Thymus (tissue), 11 donors: ENCODE measurements around the gene FOXD1. TPM values are rescaled to one million over a fixed set of nuclear protein-coding genes. Genes with fewer than 3 reads are reported as not detected.
"Not testable (repeated sequence)": the region's sequence is repeated elsewhere in the genome, so short reads cannot be mapped to it uniquely, and the experiment has no call there.

ENCODE experiments used
- DNase-seq, 9 donors: peaks; one replicate each; pipeline ENCODE4 v3.0.0-alpha.2; 2013; ENCODE audit warnings: low spot score in 9 of 9, low read depth in 6 of 9, missing footprints in 1 of 9
- H3K27ac ChIP-seq, 2 donors: one replicate each; pipeline ENCODE4 v1.5.1; 2013; ENCODE audit warnings: control low read depth in 1 of 2, low read depth in 1 of 2, low read length in 1 of 2, mild to moderate bottlenecking in 1 of 2, moderate library complexity in 1 of 2
- H3K27me3 ChIP-seq, 2 donors: one replicate each; pipeline ENCODE4 v1.5.1; 2013; ENCODE audit warnings: low read length in 1 of 2; ENCODE audit not compliant: control insufficient read depth in 2 of 2, insufficient read depth in 1 of 2
- H3K36me3 ChIP-seq, 2 donors: one replicate each; pipeline ENCODE4 v1.5.1; 2013; ENCODE audit warnings: low read length in 1 of 2, mild to moderate bottlenecking in 1 of 2, moderate library complexity in 1 of 2; ENCODE audit not compliant: control insufficient read depth in 2 of 2, insufficient read depth in 2 of 2
- H3K4me1 ChIP-seq, 2 donors: one replicate each; pipeline ENCODE4 v1.5.1; 2013; ENCODE audit warnings: low read length in 2 of 2; ENCODE audit not compliant: control insufficient read depth in 2 of 2, insufficient read depth in 2 of 2
- H3K4me3 ChIP-seq, 2 donors: one replicate each; pipeline ENCODE4 v1.5.1; 2013; ENCODE audit warnings: low read length in 2 of 2, control low read depth in 1 of 2, mild to moderate bottlenecking in 1 of 2
- H3K9me3 ChIP-seq, 2 donors: one replicate each; pipeline ENCODE4 v1.5.1; 2013; ENCODE audit warnings: low read length in 1 of 2, mild to moderate bottlenecking in 1 of 2; ENCODE audit not compliant: control insufficient read depth in 2 of 2, insufficient read depth in 1 of 2
- WGBS: extraction: QIAGEN DNeasy Blood & Tissue Kit; methylation state at CpG from one replicate; pipeline ENCODE4 v1.1.7; 2013; 5-methylcytosine and 5-hydroxymethylcytosine counted together
- polyA plus RNA-seq: library from polyadenylated mRNA; stranded (reverse); fragments of 200-250 nt; gene quantifications from one replicate; pipeline ENCODE4 v1.2.3, GENCODE V29; 2013
- total RNA-seq: library from RNA; stranded (reverse); fragments of 120-200 nt; gene quantifications from one replicate; pipeline ENCODE4 v1.2.4, GENCODE V29; 2013
- donor health status: healthy.

FOXD1 gene
- total and polyA plus RNA-seq, 2 donors, result 0.05 to 0.23 TPM

DNA sequence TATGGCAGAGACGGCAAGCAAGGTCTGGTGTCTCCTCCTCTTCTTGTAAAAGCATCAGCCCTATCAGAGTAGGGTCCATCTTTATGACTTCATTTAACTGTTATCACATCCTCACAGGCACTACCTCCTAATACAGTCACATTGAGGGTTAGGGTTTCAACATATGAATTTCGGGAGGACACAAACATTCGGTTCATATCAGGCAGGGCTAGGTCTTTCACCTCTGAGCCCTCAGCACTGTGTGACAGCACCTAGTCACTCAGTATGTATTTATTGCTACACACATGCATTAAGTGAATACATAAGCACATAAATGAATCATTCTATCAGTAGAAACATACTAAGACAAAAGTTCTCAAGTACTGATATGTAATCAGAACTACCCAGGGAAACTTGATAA is 40.2 kb upstream of the FOXD1 start:
- WGBS, result 94% methylated on average over 3 of the region's 3 CpGs

GRCh38 chr5:73487815-73488214 is 39.2 kb upstream of the FOXD1 start:
- no peak for DNase-seq
- Histone ChIP-seq H3K36me3 (no peaks in the 10 kb centered on the region), H3K4me1 (no peaks in the 10 kb centered on the region), H3K4me3 (no peak overlapping the region), H3K27me3 (peaks cover 0 to 14% of the 10 kb centered on the region in 2 donors), H3K27ac (no peak overlapping the region), H3K9me3 (no peaks in the 10 kb centered on the region)
- WGBS, result 92% methylated on average over 4 of the region's 4 CpGs

More for the DNA sequence above, 40.2 kb upstream of the FOXD1 start:
- Histone ChIP-seq H3K36me3 (no peaks in the 10 kb centered on the region), H3K27ac (no peak overlapping the region), H3K4me1 (no peaks in the 10 kb centered on the region), H3K27me3 (peaks cover 0 to 13% of the 10 kb centered on the region in 2 donors), H3K4me3 (no peak overlapping the region), H3K9me3 (no peaks in the 10 kb centered on the region)
- no peak for DNase-seq

- H3K27me3 ChIP-seq, result peaks cover 0 to 15% of the 10 kb centered on the region in 2 donors
- not testable (repeated sequence) for H3K36me3 ChIP-seq, DNase-seq, H3K9me3 ChIP-seq, H3K4me1 ChIP-seq, H3K4me3 ChIP-seq, H3K27ac ChIP-seq
- 89% methylated on average over 4 of the region's 4 CpGs for WGBS
Observed at GRCh38 chr5:73487257-73487656, 38.7 kb upstream of the FOXD1 start.

GRCh38 chr5:73486119-73486899 is 37.7 kb upstream of the FOXD1 start:
- DNase-seq, result no peak
- 91% methylated on average over 3 of the region's 3 CpGs for WGBS

DNA sequence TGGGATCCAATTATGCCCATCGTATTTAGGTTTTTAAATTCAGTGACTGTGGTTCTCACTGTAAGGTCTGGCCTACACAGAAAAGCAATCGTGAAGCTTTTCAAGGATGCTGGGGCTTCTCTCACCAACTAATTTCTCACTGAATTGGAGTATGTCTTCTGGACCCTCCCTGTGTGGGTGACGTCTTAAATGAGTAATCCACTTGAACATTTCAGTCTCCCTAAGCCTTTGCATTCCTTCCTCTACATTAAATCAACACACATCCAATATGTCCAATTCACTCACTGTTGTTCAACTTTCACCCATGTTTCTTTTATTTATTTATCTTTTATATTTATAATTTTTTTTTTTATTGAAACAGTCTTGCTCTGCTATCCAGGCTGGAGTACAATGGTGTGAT is 37.1 kb upstream of the FOXD1 start:
- Histone ChIP-seq H3K4me1 (no peaks in the 10 kb centered on the region), H3K27ac (no peak overlapping the region), H3K27me3 (peaks cover 0 to 14% of the 10 kb centered on the region in 2 donors), H3K9me3 (no peaks in the 10 kb centered on the region), H3K4me3 (no peak overlapping the region), H3K36me3 (no peaks in the 10 kb centered on the region)
- DNase-seq, result no peak
- 93% methylated on average over 3 of the region's 3 CpGs for WGBS

More at GRCh38 chr5:73486119-73486899, 37.7 kb upstream of the FOXD1 start:
- no peaks in the 10 kb centered on the region for H3K36me3 ChIP-seq
- no peak overlapping the region for H3K27ac ChIP-seq
- H3K4me1 ChIP-seq, result no peaks in the 10 kb centered on the region
- no peak overlapping the region for H3K4me3 ChIP-seq
- no peaks in the 10 kb centered on the region for H3K9me3 ChIP-seq
- peaks cover 0 to 11% of the 10 kb centered on the region in 2 donors for H3K27me3 ChIP-seq

DNA sequence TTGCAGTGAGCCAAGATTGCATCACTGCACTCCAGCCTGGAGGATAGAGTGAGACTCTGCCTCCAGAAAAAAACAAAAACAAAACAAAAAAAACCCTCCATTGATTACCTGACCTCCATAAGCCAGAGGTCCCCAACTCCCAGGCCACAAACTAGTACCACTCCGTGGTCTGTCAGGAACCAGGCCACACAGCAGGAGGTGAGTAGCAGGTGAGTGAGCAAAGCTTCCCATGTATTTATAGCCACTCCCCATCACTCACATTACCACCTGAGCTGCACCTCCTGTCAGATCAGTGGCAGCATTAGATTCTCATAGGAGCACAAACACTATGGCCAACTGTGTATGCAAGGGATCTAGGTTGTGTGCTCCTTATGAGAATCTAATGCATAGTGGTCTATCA is 35.9 kb upstream of the FOXD1 start:
- Histone ChIP-seq H3K4me1 (no peaks in the 10 kb centered on the region), H3K27me3 (peaks cover 0 to 12% of the 10 kb centered on the region in 2 donors), H3K9me3 (no peaks in the 10 kb centered on the region), H3K36me3 (no peaks in the 10 kb centered on the region), H3K27ac (no peak overlapping the region), H3K4me3 (no peak overlapping the region)
- WGBS, result 93% methylated on average over 1 of the region's 1 CpG
- DNase-seq, result no peak

DNA sequence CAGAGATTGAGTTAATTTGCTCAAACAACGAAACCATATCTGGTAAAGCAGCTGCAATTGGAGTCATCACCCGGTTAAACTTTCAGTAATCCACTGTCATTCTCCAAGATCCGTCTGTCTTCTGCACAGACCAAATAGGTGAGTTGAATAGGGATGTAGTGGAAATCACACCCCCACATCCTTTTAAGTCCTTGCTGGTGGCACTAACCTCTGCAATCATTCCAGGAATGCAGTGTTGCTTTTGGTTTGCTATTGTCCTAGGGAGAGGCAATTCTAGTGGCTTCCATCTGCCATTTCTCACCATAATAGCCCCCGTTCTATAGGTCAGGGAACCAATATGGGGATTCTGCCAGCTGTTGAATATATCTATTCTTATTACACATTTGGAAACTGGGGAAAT is 35.1 kb upstream of the FOXD1 start:
- Histone ChIP-seq H3K4me1 (no peaks in the 10 kb centered on the region), H3K27me3 (peaks cover 0 to 12% of the 10 kb centered on the region in 2 donors), H3K36me3 (no peaks in the 10 kb centered on the region), H3K27ac (no peak overlapping the region), H3K9me3 (no peaks in the 10 kb centered on the region), H3K4me3 (no peak overlapping the region)
- 95% methylated on average over 4 of the region's 4 CpGs for whole genome bisulfite sequencing
- no peak for DNase-seq

GRCh38 chr5:73482383-73483136 is 34.0 kb upstream of the FOXD1 start:
- Histone ChIP-seq H3K4me3 (no peak overlapping the region), H3K36me3 (no peaks in the 10 kb centered on the region), H3K4me1 (no peaks in the 10 kb centered on the region), H3K27me3 (peaks cover 0 to 17% of the 10 kb centered on the region in 2 donors), H3K27ac (no peak overlapping the region), H3K9me3 (no peaks in the 10 kb centered on the region)
- 94% methylated on average over 4 of the region's 4 CpGs for WGBS
- no peak for DNase-seq

- WGBS, result 97% methylated on average over 1 of the region's 1 CpG
- no peak for DNase-seq
- Histone ChIP-seq H3K4me3 (no peak overlapping the region), H3K36me3 (no peaks in the 10 kb centered on the region), H3K27me3 (peaks cover 0 to 18% of the 10 kb centered on the region in 2 donors), H3K27ac (no peak overlapping the region), H3K9me3 (no peaks in the 10 kb centered on the region), H3K4me1 (no peaks in the 10 kb centered on the region)
Observed at GRCh38 chr5:73480500-73480899, 31.9 kb upstream of the FOXD1 start.
